H1 (cell line): Measurements from ENCODE around the gene NTN5. TPM values are rescaled to one million over a fixed set of nuclear protein-coding genes. Genes with fewer than 3 reads are reported as not detected.

Experiments used
- CTCF ChIA-PET: fragments of 300-600 bp; sonication (Branson Sonifier 250); formaldehyde crosslinking; loops from one replicate; lab custom pipeline; 2021; ENCODE audit not compliant: partially characterized antibody; lab: Charles Lee
- POLR2A ChIA-PET: fragments of 300-600 bp; sonication (Branson Sonifier 250); formaldehyde crosslinking; loops from one replicate; lab custom pipeline; 2021; ENCODE audit warnings: inconsistent platforms; ENCODE audit not compliant: partially characterized antibody; lab: Charles Lee
- DNase-seq, 2 experiments: peaks; one replicate each; pipeline versions ENCODE4 v3.0.0 to v3.0.0-alpha.2; 2010 to 2022; ENCODE audit warnings: low spot score in 2 of 2, low read depth in 1 of 2, mixed read lengths in 1 of 2
- FAIRE-seq: peaks from 2 replicates; lab custom pipeline; 2011; peaks lifted over from hg19 to GRCh38; lab: Jason Lieb, UNC
- H2AFZ ChIP-seq: 2 replicates; pipeline ENCODE4 v1.8.1; 2012; ENCODE audit warnings: low read length, inconsistent platforms
- H2AK5ac ChIP-seq: 2 replicates; pipeline ENCODE4 v1.6.1; 2013; ENCODE audit warnings: low read depth, low read length
- H2BK120ac ChIP-seq: replicated peaks from 2 replicates; pipeline ENCODE3; 2013; ENCODE audit warnings: low read depth, low read length, inconsistent platforms
- H2BK12ac ChIP-seq: 2 replicates; pipeline ENCODE4 v1.6.1; 2013; ENCODE audit warnings: low read depth, low read length
- H2BK15ac ChIP-seq: 2 replicates; pipeline ENCODE4 v1.6.1; 2013; ENCODE audit warnings: low read length
- H2BK20ac ChIP-seq: 2 replicates; pipeline ENCODE4 v1.6.1; 2013; ENCODE audit warnings: low read length
- H2BK5ac ChIP-seq: 2 replicates; pipeline ENCODE4 v1.6.1; 2013; ENCODE audit warnings: low read depth, low read length
- H3K14ac ChIP-seq: 2 replicates; pipeline ENCODE4 v1.6.1; 2013; ENCODE audit warnings: inconsistent platforms; ENCODE audit not compliant: insufficient read length
- H3K18ac ChIP-seq: 2 replicates; pipeline ENCODE4 v1.6.1; 2013; ENCODE audit warnings: low read length; ENCODE audit errors: extremely low read depth
- H3K23ac ChIP-seq: 2 replicates; pipeline ENCODE4 v1.6.1; 2013; ENCODE audit warnings: inconsistent platforms; ENCODE audit not compliant: insufficient read length
- H3K23me2 ChIP-seq: 2 replicates; pipeline ENCODE4 v1.6.1; 2013; ENCODE audit warnings: low read depth, low read length
- H3K27ac ChIP-seq: 2 replicates; pipeline ENCODE4 v1.6.1; 2011; ENCODE audit warnings: low read depth, low read length, inconsistent platforms
- H3K27me3 ChIP-seq, 4 experiments: replicated peaks in 1 of 4; 1 replicate in 1 of 4; 2 replicates in 3 of 4; pipeline versions ENCODE4 v1.6.1 to v1.8.1; 2011 to 2013; ENCODE audit warnings: low read length in 3 of 4, mild to moderate bottlenecking in 3 of 4, inconsistent platforms in 2 of 4, mixed read lengths in 2 of 4, moderate library complexity in 1 of 4; ENCODE audit not compliant: control insufficient read depth in 3 of 4, insufficient read depth in 3 of 4; ENCODE audit errors: extremely low read depth in 1 of 4
- H3K36me3 ChIP-seq, 4 experiments: 2 replicates each; pipeline versions ENCODE4 v1.6.1 to v1.8.1; 2011 to 2013; ENCODE audit warnings: mild to moderate bottlenecking in 4 of 4, low read length in 3 of 4, moderate library complexity in 2 of 4, control low read depth in 1 of 4, inconsistent platforms in 1 of 4; ENCODE audit not compliant: insufficient read depth in 4 of 4, control insufficient read depth in 2 of 4
- H3K4ac ChIP-seq: replicated peaks from 2 replicates; pipeline ENCODE3; 2013; ENCODE audit warnings: low read length, low read depth, mixed read lengths, inconsistent platforms; ENCODE audit not compliant: insufficient read length
- H3K4me1 ChIP-seq, 4 experiments: replicated peaks in 1 of 4; 1 replicate in 1 of 4; 2 replicates in 3 of 4; pipeline versions ENCODE4 v1.6.1 to v1.8.1; 2011 to 2013; ENCODE audit warnings: low read length in 3 of 4, inconsistent platforms in 2 of 4, mixed read lengths in 1 of 4; ENCODE audit not compliant: insufficient read depth in 4 of 4, control insufficient read depth in 3 of 4
- H3K4me2 ChIP-seq, 2 experiments: 2 replicates each; pipeline versions ENCODE4 v1.6.1 to v1.8.1; 2011 to 2013; ENCODE audit warnings: low read depth in 2 of 2, low read length in 2 of 2, control low read depth in 1 of 2, inconsistent platforms in 1 of 2, mild to moderate bottlenecking in 1 of 2; ENCODE audit not compliant: insufficient read depth in 1 of 2
- H3K4me3 ChIP-seq, 4 experiments: fragments of 200-600, 300-600 bp in 1 of 4; sonication (generic), shearing (Covaris generic), sonication (Bioruptor Twin) in 1 of 4; 2 replicates each; pipeline versions ENCODE4 v1.5.1 to v1.8.1; 2011 to 2016; ENCODE audit warnings: low read length in 4 of 4, low read depth in 3 of 4, control low read depth in 2 of 4, inconsistent platforms in 2 of 4, mild to moderate bottlenecking in 2 of 4, mixed read lengths in 1 of 4, moderate library complexity in 1 of 4; ENCODE audit not compliant: insufficient read depth in 2 of 4; ENCODE audit errors: extremely low read depth in 1 of 4
- H3K56ac ChIP-seq: replicated peaks from 2 replicates; pipeline ENCODE3; 2013; ENCODE audit warnings: low read depth, mild to moderate bottlenecking, mixed read lengths, low read length, inconsistent platforms; ENCODE audit not compliant: insufficient read length
- H3K79me1 ChIP-seq: 2 replicates; pipeline ENCODE4 v1.6.1; 2013; ENCODE audit warnings: low read depth, low read length, control low read depth
- H3K79me2 ChIP-seq, 2 experiments: 2 replicates each; pipeline versions ENCODE4 v1.6.1 to v1.8.1; 2012 to 2013; ENCODE audit warnings: low read length in 2 of 2, mild to moderate bottlenecking in 2 of 2, inconsistent platforms in 1 of 2; ENCODE audit not compliant: insufficient read depth in 2 of 2, control insufficient read depth in 1 of 2
- H3K9ac ChIP-seq, 4 experiments: replicated peaks in 1 of 4; 1 replicate in 1 of 4; 2 replicates in 3 of 4; pipeline versions ENCODE4 v1.6.1 to v1.8.1; 2011 to 2013; ENCODE audit warnings: low read depth in 3 of 4, low read length in 3 of 4, control low read depth in 2 of 4, mild to moderate bottlenecking in 2 of 4, moderate library complexity in 2 of 4, inconsistent platforms in 1 of 4; ENCODE audit errors: extremely low read depth in 1 of 4
- H3K9me3 ChIP-seq, 2 experiments: 2 replicates each; pipeline versions ENCODE4 v1.6.1 to v1.8.1; 2012 to 2013; ENCODE audit warnings: mild to moderate bottlenecking in 2 of 2, moderate library complexity in 2 of 2, control low read depth in 1 of 2, inconsistent platforms in 1 of 2, low read depth in 1 of 2, low read length in 1 of 2, mixed read lengths in 1 of 2; ENCODE audit not compliant: insufficient read depth in 2 of 2
- H4K20me1 ChIP-seq, 2 experiments: replicated peaks in 1 of 2; 2 replicates each; pipeline versions ENCODE3 to v1.8.1; 2011 to 2013; ENCODE audit warnings: inconsistent platforms in 2 of 2, low read length in 2 of 2, mild to moderate bottlenecking in 1 of 2; ENCODE audit not compliant: insufficient read depth in 2 of 2, control insufficient read depth in 1 of 2
- H4K5ac ChIP-seq: 2 replicates; pipeline ENCODE4 v1.6.1; 2013; ENCODE audit warnings: low read length, low read depth, mixed read lengths, inconsistent platforms; ENCODE audit not compliant: insufficient read length
- H4K8ac ChIP-seq: 2 replicates; pipeline ENCODE4 v1.8.0; 2013; ENCODE audit warnings: mild to moderate bottlenecking, moderate library complexity, low read length, inconsistent platforms; ENCODE audit not compliant: insufficient read depth; ENCODE audit errors: extremely low read depth
- H4K91ac ChIP-seq: replicated peaks from 2 replicates; pipeline ENCODE3; 2013; ENCODE audit warnings: low read length, mixed read lengths, inconsistent platforms; ENCODE audit not compliant: insufficient read length
- EGR1 ChIP-seq: IDR thresholded peaks from 2 replicates; pipeline ENCODE4 v1.6.1; 2011; ENCODE audit warnings: low read depth, low read length, borderline replicate concordance
- TAF1 ChIP-seq: IDR thresholded peaks from 2 replicates; pipeline ENCODE4 v1.6.1; 2011; ENCODE audit warnings: mild to moderate bottlenecking, low read depth, low read length
- TAF7 ChIP-seq: optimal IDR thresholded peaks from 2 replicates; pipeline ENCODE3; 2011; ENCODE audit warnings: low read depth, mild to moderate bottlenecking, inconsistent platforms, low read length, moderate library complexity, borderline replicate concordance
- TBP ChIP-seq: IDR thresholded peaks from 2 replicates; pipeline ENCODE4 v1.6.1; 2011; ENCODE audit warnings: low read depth, low read length, improper control_type of control experiment
- WGBS, 2 experiments: shearing (Covaris generic) in 1 of 2; methylation state at CpG; one replicate each; pipeline versions ENCODE4 v1.1.6 to v1.1.7; 2013 to 2015; ENCODE audit warnings: low lambda C conversion rate in 2 of 2, mixed read lengths in 2 of 2, inconsistent platforms in 1 of 2, low coverage in 1 of 2, missing lambda C conversion rate in 1 of 2; ENCODE audit not compliant: insufficient replicate concordance in 2 of 2, insufficient coverage in 1 of 2, insufficient read length in 1 of 2; ENCODE audit errors: extremely low coverage in 1 of 2, missing lambda C conversion rate in 1 of 2; 5-methylcytosine and 5-hydroxymethylcytosine counted together
- polyA plus RNA-seq, 7 experiments: library from polyadenylated mRNA; depleted of rRNA in 3 of 7; stranded (reverse) in 5 of 7; unstranded in 2 of 7; fragments of >200 nt in 5 of 7; fragments of 200-250 nt in 2 of 7; gene quantifications; 1 replicate in 5 of 7; 2 replicates in 1 of 7; 4 replicates in 1 of 7; pipeline versions ENCODE4 v1.2.1 to v1.2.3, GENCODE V29; 2011 to 2013; ENCODE audit warnings: missing spikeins in 2 of 7, mixed read lengths in 2 of 7
- total RNA-seq: library from RNA; stranded (reverse); fragmentation: NEBNext Ultra II Directional; extraction: Animal tissue kit (Norgen Biotek cat#: 25700); gene quantifications from 2 replicates; pipeline ENCODE4 v1.2.1, GENCODE V29; 2021
- TF ChIP-seq, protein P1 (sequence below): IDR thresholded peaks from 2 replicates; pipeline ENCODE4 v1.6.1; 2011; ENCODE audit warnings: low read depth, mild to moderate bottlenecking, low read length; ENCODE audit not compliant: insufficient read depth

Gene NTN5
- total and polyA plus RNA-seq, 2 of the 8 experiments (the other 6 are each of a cell fraction or from before 2014, with no cell fraction given): 0.47 to 0.85 TPM

DNA sequence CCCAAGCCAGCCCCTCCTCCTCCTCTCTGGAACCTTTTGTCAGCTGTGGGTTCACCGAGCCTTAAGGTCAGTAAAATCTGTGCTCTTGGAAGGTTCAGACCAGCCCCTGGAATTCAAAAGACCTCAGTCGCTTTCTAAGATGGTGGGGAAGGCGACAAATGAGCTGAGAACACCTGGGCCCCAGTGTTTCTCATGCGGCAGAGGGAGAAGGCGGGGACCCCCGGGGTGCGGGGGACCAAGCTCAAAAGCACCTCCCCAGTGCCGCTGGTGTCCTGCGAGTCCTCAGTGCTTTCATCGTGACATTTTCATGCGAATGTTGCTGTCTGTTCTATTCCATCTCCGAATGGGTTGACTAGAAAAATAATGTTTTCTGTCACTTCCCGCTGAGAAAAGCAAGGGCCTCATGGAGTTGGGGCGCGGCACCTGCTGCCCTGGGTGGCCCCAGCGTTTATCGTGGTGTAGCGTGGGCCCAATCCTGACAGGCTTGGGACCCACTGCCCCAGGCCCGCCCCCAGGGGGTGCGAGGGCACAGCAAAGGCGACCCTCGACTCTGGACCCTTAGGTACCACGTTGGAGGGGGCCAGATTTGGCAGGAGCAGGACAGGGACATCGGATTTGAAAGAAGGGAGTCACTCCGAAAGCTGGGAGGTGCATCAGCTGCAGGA is 751 bp upstream of the NTN5 start:
- no peak for TF ChIP-seq TAF1
- TF ChIP-seq TAF7: no peak
- TF ChIP-seq, protein P1, sequence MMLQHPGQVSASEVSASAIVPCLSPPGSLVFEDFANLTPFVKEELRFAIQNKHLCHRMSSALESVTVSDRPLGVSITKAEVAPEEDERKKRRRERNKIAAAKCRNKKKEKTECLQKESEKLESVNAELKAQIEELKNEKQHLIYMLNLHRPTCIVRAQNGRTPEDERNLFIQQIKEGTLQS: no peak
- TF ChIP-seq EGR1: no peak
- TF ChIP-seq TBP: no peak
- peaks cover 24% of the 10 kb centered on the region; the same call in 1 of the 2 replicates for H3K23me2 ChIP-seq
- WGBS, 2 experiments: 66% methylated on average over 24 of the region's 25 CpGs; no CpG with 5 or more reads in 1 of the 2 experiments
- H3K79me1 ChIP-seq: no peaks in the 10 kb centered on the region
- no peak overlapping the region for H3K56ac ChIP-seq
- H3K23ac ChIP-seq: no peak overlapping the region
- no peak overlapping the region for H3K27ac ChIP-seq
- no peak overlapping the region for H2BK120ac ChIP-seq
- peak overlapping the region; percentile 81; the same call in 1 of the 2 replicates for H2BK15ac ChIP-seq
- no peak overlapping the region for H4K5ac ChIP-seq
- DNase-seq (no peak), FAIRE-seq (no peak)
- CTCF ChIA-PET: interaction anchor here (0.7 to 5.8 kb wide), 16 partner anchors 9 to 155 kb away, joined by 3 to 59 read pairs (median 12); partner anchors contain the start of genes CA11 and FUT2
- no peak overlapping the region for H3K9ac ChIP-seq
- H3K14ac ChIP-seq: no peak overlapping the region
- peak overlapping the region; percentile 93; the same call in 1 of the 2 replicates for H2BK20ac ChIP-seq
- H4K91ac ChIP-seq: peak overlapping the region; percentile 91
- H3K18ac ChIP-seq: peak overlapping the region; percentile 71
- peak overlapping the region; percentile 73; the same call in 1 of the 2 replicates for H2AFZ ChIP-seq
- no peak overlapping the region for H2AK5ac ChIP-seq
- H2BK12ac ChIP-seq: peak overlapping the region; percentile 95; the same call in 1 of the 2 replicates
- H4K20me1 ChIP-seq: peaks cover 0 to 4% of the 10 kb centered on the region in 2 experiments
- peaks cover 2 to 23% (median 19%) of the 10 kb centered on the region in 4 experiments for H3K4me1 ChIP-seq
- H3K36me3 ChIP-seq: no peaks in the 10 kb centered on the region
- POLR2A ChIA-PET: interaction anchor here (0.6 to 2.0 kb wide), 12 partner anchors 9 to 240 kb away, joined by 3 to 16 read pairs (median 4); partner anchors contain the start of genes CA11, FGF21 and FUT2
- H3K79me2 ChIP-seq: no peaks in the 10 kb centered on the region; a peak in 1 of 4 replicates
- peak overlapping the region; percentile 90 for H4K8ac ChIP-seq
- H3K27me3 ChIP-seq: peaks cover 0 to 5% (median 3%) of the 10 kb centered on the region in 4 experiments; a peak in 2 of 7 replicates
- peaks cover 0 to 3% of the 10 kb centered on the region in 2 experiments; a peak in 1 of 4 replicates for H3K9me3 ChIP-seq
- peak overlapping the region; percentile 18 to 38; a peak in 2 of 4 replicates for H3K4me2 ChIP-seq
- peak overlapping the region in 1 of 4 experiments; percentile 15; a peak in 1 of 8 replicates for H3K4me3 ChIP-seq
- H2BK5ac ChIP-seq: peak overlapping the region; percentile 91; the same call in 1 of the 2 replicates
- H3K4ac ChIP-seq: peak overlapping the region; percentile 39
